Stimulated activated CD4-positive, alpha-beta T cell treated with anti-CD3 and anti-CD28 coated beads, Interleukin-1b, Interleukin-23, amount 100 ng/mL, for 48 hours (primary cell): ENCODE data around the gene RAB41.
"Not testable (repeated sequence)": the region's sequence is repeated elsewhere in the genome, so short reads cannot be mapped to it uniquely, and the experiment has no call there.

Source experiments
- DNase-seq: peaks from one replicate; pipeline ENCODE4 v3.0.0-alpha.2; 2020

The RAB41 gene

GRCh38 chrX:70292788-70293187 is 10.8 kb downstream of the RAB41 start:
- DNase-seq, result no peak

- DNase-seq, result no peak
These were observed 11.6 kb downstream of the RAB41 start for GRCh38 chrX:70293621-70294020.

- DNase-seq, result no peak
These were observed 19.7 kb downstream of the RAB41 start for GRCh38 chrX:70301716-70302115.

GRCh38 chrX:70313503-70313902 is 31.5 kb downstream of the RAB41 start:
- no peak for DNase-seq

GRCh38 chrX:70322784-70323183 is 40.8 kb downstream of the RAB41 start:
- no peak for DNase-seq

- DNase-seq, result not testable (repeated sequence)
These were observed 41.7 kb downstream of the RAB41 start for GRCh38 chrX:70323628-70324027.

- DNase-seq, result no peak
These were observed 42.4 kb downstream of the RAB41 start for GRCh38 chrX:70324326-70324725.

GRCh38 chrX:70331161-70331560 is 49.2 kb downstream of the RAB41 start:
- DNase-seq, result no peak

- no peak for DNase-seq
These were observed 50.6 kb downstream of the RAB41 start for GRCh38 chrX:70332600-70332999.
